Testis (tissue), 2 donors: ENCODE results near the gene FGF5.

Source experiments
- POLR2A ChIP-seq: fragments of 450-650 bp; IDR thresholded peaks from one replicate; pipeline ENCODE4 v1.6.1; 2017; ENCODE audit warnings: antibody characterized with exemption, mild to moderate bottlenecking, moderate library complexity
- TF ChIP-seq, protein P1 (sequence below), 3 experiments: fragments of 450-650 bp in 2 of 3; fragments of 200-600 bp in 1 of 3; sonication (generic) in 1 of 3; IDR thresholded peaks; one replicate each; pipeline ENCODE4 v1.5.1; 2016 to 2019; ENCODE audit warnings: antibody characterized with exemption in 3 of 3, mild to moderate bottlenecking in 2 of 3, moderate library complexity in 1 of 3

- TF ChIP-seq POLR2A = no peak
- TF ChIP-seq, protein P1, sequence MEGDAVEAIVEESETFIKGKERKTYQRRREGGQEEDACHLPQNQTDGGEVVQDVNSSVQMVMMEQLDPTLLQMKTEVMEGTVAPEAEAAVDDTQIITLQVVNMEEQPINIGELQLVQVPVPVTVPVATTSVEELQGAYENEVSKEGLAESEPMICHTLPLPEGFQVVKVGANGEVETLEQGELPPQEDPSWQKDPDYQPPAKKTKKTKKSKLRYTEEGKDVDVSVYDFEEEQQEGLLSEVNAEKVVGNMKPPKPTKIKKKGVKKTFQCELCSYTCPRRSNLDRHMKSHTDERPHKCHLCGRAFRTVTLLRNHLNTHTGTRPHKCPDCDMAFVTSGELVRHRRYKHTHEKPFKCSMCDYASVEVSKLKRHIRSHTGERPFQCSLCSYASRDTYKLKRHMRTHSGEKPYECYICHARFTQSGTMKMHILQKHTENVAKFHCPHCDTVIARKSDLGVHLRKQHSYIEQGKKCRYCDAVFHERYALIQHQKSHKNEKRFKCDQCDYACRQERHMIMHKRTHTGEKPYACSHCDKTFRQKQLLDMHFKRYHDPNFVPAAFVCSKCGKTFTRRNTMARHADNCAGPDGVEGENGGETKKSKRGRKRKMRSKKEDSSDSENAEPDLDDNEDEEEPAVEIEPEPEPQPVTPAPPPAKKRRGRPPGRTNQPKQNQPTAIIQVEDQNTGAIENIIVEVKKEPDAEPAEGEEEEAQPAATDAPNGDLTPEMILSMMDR (IDR thresholded peaks at IDR 0.05) = no peak
Observed at GRCh38 chr4:80243274-80244018, 23.0 kb upstream of the FGF5 start.
